ENCODE results near the gene ZFHX3. TPM values are rescaled to one million over a fixed set of nuclear protein-coding genes. Genes with fewer than 3 reads are reported as not detected.
A peak's percentile ranks its signal among the peaks of the same experiment; 100 is the strongest.

ZFHX3 gene
- polyA plus RNA-seq, 3 donors from 2014 or later = 0.05 to 1.4 (median 1.0) TPM

- H3K36me3 Mint-ChIP-seq = peaks cover 0 to 3% (median 0%) of the 10 kb centered on the region in 3 donors
- H3K27ac Mint-ChIP-seq = peak overlapping the region in 4 of 6 donors; percentile 50 to 82 (median 64)
- H3K4me3 Mint-ChIP-seq = peak overlapping the region; percentile 81 to 87 (median 84)
- peaks cover 0 to 3% (median 0%) of the 10 kb centered on the region in 6 donors for H3K9me3 Mint-ChIP-seq
- peak; percentile 37 to 48 (median 40) for DNase-seq
- peaks cover 17 to 20% of the 10 kb centered on the region in 2 donors for H3K4me1 Mint-ChIP-seq
- H3K27me3 Mint-ChIP-seq (ENCODE audit: low read depth in 3 of 3) = peaks cover 2 to 12% (median 11%) of the 10 kb centered on the region in 3 donors
Measured at GRCh38 chr16:72787514-72788268, 260.2 kb downstream of the ZFHX3 start.

GRCh38 chr16:72787130-72787513, 260.8 kb downstream of the ZFHX3 start:
- Mint-ChIP-seq H3K27ac (peak overlapping the region in 3 of 6 donors; percentile 50 to 82 (median 58)), H3K9me3 (peaks cover 0 to 3% (median 0%) of the 10 kb centered on the region in 6 donors), H3K36me3 (peaks cover 0 to 3% (median 0%) of the 10 kb centered on the region in 3 donors), H3K27me3 (ENCODE audit: low read depth in 3 of 3) (peaks cover 2 to 12% (median 9%) of the 10 kb centered on the region in 3 donors), H3K4me3 (peak overlapping the region; percentile 81 to 87 (median 84)), H3K4me1 (peaks cover 17 to 20% of the 10 kb centered on the region in 2 donors)
- DNase-seq = no peak

GRCh38 chr16:72786606-72787005, 261.3 kb downstream of the ZFHX3 start:
- peak overlapping the region; percentile 62 to 84 (median 77) for H3K4me3 Mint-ChIP-seq
- H3K36me3 Mint-ChIP-seq = peaks cover 0 to 3% (median 0%) of the 10 kb centered on the region in 3 donors
- H3K4me1 Mint-ChIP-seq = peaks cover 17 to 20% of the 10 kb centered on the region in 2 donors
- no peak for DNase-seq
- peaks cover 2 to 12% (median 9%) of the 10 kb centered on the region in 3 donors for H3K27me3 Mint-ChIP-seq (ENCODE audit: low read depth in 3 of 3)
- peaks cover 0 to 2% (median 0%) of the 10 kb centered on the region in 6 donors for H3K9me3 Mint-ChIP-seq
- H3K27ac Mint-ChIP-seq = no peak overlapping the region

GRCh38 chr16:72785886-72786285, 262.0 kb downstream of the ZFHX3 start:
- Mint-ChIP-seq H3K27me3 (ENCODE audit: low read depth in 3 of 3) (peaks cover 2 to 13% (median 9%) of the 10 kb centered on the region in 3 donors), H3K4me3 (peak overlapping the region in 3 of 5 donors; percentile 13 to 22 (median 19)), H3K4me1 (peaks cover 17 to 20% of the 10 kb centered on the region in 2 donors), H3K9me3 (peaks cover 0 to 2% (median 0%) of the 10 kb centered on the region in 6 donors), H3K36me3 (peaks cover 0 to 3% (median 0%) of the 10 kb centered on the region in 3 donors), H3K27ac (no peak overlapping the region)
- DNase-seq = no peak

GRCh38 chr16:72785171-72785570, 262.8 kb downstream of the ZFHX3 start:
- DNase-seq = no peak
- peaks cover 17 to 20% of the 10 kb centered on the region in 2 donors for H3K4me1 Mint-ChIP-seq
- no peak overlapping the region for H3K4me3 Mint-ChIP-seq
- H3K36me3 Mint-ChIP-seq = peaks cover 0 to 3% (median 0%) of the 10 kb centered on the region in 3 donors
- H3K9me3 Mint-ChIP-seq = peaks cover 0 to 2% (median 0%) of the 10 kb centered on the region in 6 donors
- H3K27ac Mint-ChIP-seq = peak overlapping the region in 1 of 6 donors; percentile 36
- H3K27me3 Mint-ChIP-seq (ENCODE audit: low read depth in 3 of 3) = peaks cover 2 to 13% (median 9%) of the 10 kb centered on the region in 3 donors

- Mint-ChIP-seq H3K4me1 (peaks cover 17 to 20% of the 10 kb centered on the region in 2 donors), H3K9me3 (peaks cover 0 to 2% (median 0%) of the 10 kb centered on the region in 6 donors), H3K27me3 (ENCODE audit: low read depth in 3 of 3) (peaks cover 2 to 7% (median 7%) of the 10 kb centered on the region in 3 donors), H3K36me3 (no peaks in the 10 kb centered on the region), H3K4me3 (no peak overlapping the region), H3K27ac (no peak overlapping the region)
- no peak for DNase-seq
Measured at GRCh38 chr16:72783716-72784318, 264.1 kb downstream of the ZFHX3 start.

- peaks cover 0 to 1% (median 1%) of the 10 kb centered on the region in 3 donors for H3K27me3 Mint-ChIP-seq (ENCODE audit: low read depth in 3 of 3)
- no peaks in the 10 kb centered on the region for H3K36me3 Mint-ChIP-seq
- no peak for DNase-seq
- H3K4me1 Mint-ChIP-seq = no peaks in the 10 kb centered on the region
- no peak overlapping the region for H3K27ac Mint-ChIP-seq
- H3K9me3 Mint-ChIP-seq = peaks cover 0 to 3% (median 0%) of the 10 kb centered on the region in 6 donors
- H3K4me3 Mint-ChIP-seq = no peak overlapping the region
Measured at GRCh38 chr16:72769876-72770275, 278.1 kb downstream of the ZFHX3 start.

- no peak for DNase-seq
- H3K27ac Mint-ChIP-seq = no peak overlapping the region
- no peak overlapping the region for H3K4me3 Mint-ChIP-seq
- H3K36me3 Mint-ChIP-seq = no peaks in the 10 kb centered on the region
- peaks cover 0 to 3% (median 0%) of the 10 kb centered on the region in 6 donors for H3K9me3 Mint-ChIP-seq
- H3K27me3 Mint-ChIP-seq (ENCODE audit: low read depth in 3 of 3) = peaks cover 0 to 1% (median 0%) of the 10 kb centered on the region in 3 donors
- no peaks in the 10 kb centered on the region for H3K4me1 Mint-ChIP-seq
Measured at GRCh38 chr16:72768591-72768990, 279.3 kb downstream of the ZFHX3 start.

GRCh38 chr16:72766506-72766905, 281.4 kb downstream of the ZFHX3 start:
- DNase-seq = no peak
- H3K9me3 Mint-ChIP-seq = peaks cover 0 to 3% (median 0%) of the 10 kb centered on the region in 6 donors
- H3K4me3 Mint-ChIP-seq = no peak overlapping the region
- no peak overlapping the region for H3K27ac Mint-ChIP-seq
- peaks cover 0 to 3% (median 0%) of the 10 kb centered on the region in 3 donors for H3K27me3 Mint-ChIP-seq (ENCODE audit: low read depth in 3 of 3)
- H3K36me3 Mint-ChIP-seq = no peaks in the 10 kb centered on the region
- no peaks in the 10 kb centered on the region for H3K4me1 Mint-ChIP-seq

GRCh38 chr16:72764015-72764654, 283.8 kb downstream of the ZFHX3 start:
- peaks cover 0 to 9% (median 0%) of the 10 kb centered on the region in 6 donors for H3K9me3 Mint-ChIP-seq
- DNase-seq = no peak
- no peaks in the 10 kb centered on the region for H3K4me1 Mint-ChIP-seq
- no peaks in the 10 kb centered on the region for H3K36me3 Mint-ChIP-seq
- no peak overlapping the region for H3K4me3 Mint-ChIP-seq
- peaks cover 0 to 1% (median 0%) of the 10 kb centered on the region in 3 donors for H3K27me3 Mint-ChIP-seq (ENCODE audit: low read depth in 3 of 3)
- H3K27ac Mint-ChIP-seq = no peak overlapping the region

- no peak overlapping the region for H3K27ac Mint-ChIP-seq
- no peaks in the 10 kb centered on the region for H3K36me3 Mint-ChIP-seq
- no peaks in the 10 kb centered on the region for H3K4me1 Mint-ChIP-seq
- no peak for DNase-seq
- H3K9me3 Mint-ChIP-seq = peaks cover 1 to 25% (median 4%) of the 10 kb centered on the region in 6 donors
- no peak overlapping the region for H3K4me3 Mint-ChIP-seq
- peaks cover 0 to 1% (median 0%) of the 10 kb centered on the region in 3 donors for H3K27me3 Mint-ChIP-seq (ENCODE audit: low read depth in 3 of 3)
Measured at GRCh38 chr16:72760581-72760980, 287.3 kb downstream of the ZFHX3 start.

- Mint-ChIP-seq H3K4me3 (no peak overlapping the region), H3K9me3 (peaks cover 2 to 13% (median 5%) of the 10 kb centered on the region in 6 donors), H3K27ac (no peak overlapping the region)
Measured at GRCh38 chr16:72753881-72754280, 294.0 kb downstream of the ZFHX3 start.

GRCh38 chr16:72752004-72752695, 295.8 kb downstream of the ZFHX3 start:
- Mint-ChIP-seq H3K4me1 (no peaks in the 10 kb centered on the region), H3K9me3 (peaks cover 0 to 4% (median 0%) of the 10 kb centered on the region in 6 donors), H3K36me3 (no peaks in the 10 kb centered on the region), H3K27me3 (ENCODE audit: low read depth in 3 of 3) (peaks cover 0 to 6% (median 2%) of the 10 kb centered on the region in 3 donors), H3K27ac (no peak overlapping the region), H3K4me3 (no peak overlapping the region)
- no peak for DNase-seq

More at GRCh38 chr16:72753881-72754280, 294.0 kb downstream of the ZFHX3 start:
- H3K36me3 Mint-ChIP-seq = no peaks in the 10 kb centered on the region
- H3K27me3 Mint-ChIP-seq (ENCODE audit: low read depth in 3 of 3) = peaks cover 0 to 6% (median 2%) of the 10 kb centered on the region in 3 donors
- no peaks in the 10 kb centered on the region for H3K4me1 Mint-ChIP-seq
- DNase-seq = no peak
